DND-41 (cell line): ENCODE measurements around the gene DMPK.

Experiments used
- CTCF ChIP-seq: IDR thresholded peaks from 2 replicates; pipeline ENCODE4 v1.5.1; 2012; ENCODE audit warnings: borderline replicate concordance, low read length, moderate library complexity, mild to moderate bottlenecking; ENCODE audit not compliant: poor library complexity, severe bottlenecking; ENCODE audit errors: extremely low read depth
- EZH2 ChIP-seq: IDR thresholded peaks from 3 replicates; pipeline ENCODE4 v1.6.1; 2012; ENCODE audit warnings: borderline replicate concordance, low read depth, mild to moderate bottlenecking, moderate library complexity, low read length, inconsistent platforms; ENCODE audit not compliant: severe bottlenecking

DNA sequence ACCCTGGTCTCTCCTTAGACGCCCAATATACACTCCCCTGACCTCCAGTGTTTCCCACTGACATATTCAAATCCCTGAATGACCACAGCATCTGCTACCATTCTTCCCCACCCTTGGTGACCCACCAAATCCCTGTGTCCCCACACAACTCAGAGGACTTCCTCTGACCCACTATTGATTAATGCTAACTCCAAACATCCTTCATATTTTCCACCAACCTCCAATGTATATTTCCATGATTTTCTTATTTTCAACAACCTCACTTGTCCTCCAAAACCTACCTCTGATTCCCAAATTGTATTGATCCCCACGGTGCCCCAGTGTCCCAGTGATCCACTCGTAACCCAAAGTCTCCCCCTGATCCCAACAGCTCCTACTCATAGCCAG lies 10.9 kb upstream of the DMPK start:
- TF ChIP-seq CTCF (no peak), EZH2 (no peak)
